Activated naive CD8-positive, alpha-beta T cell treated with anti-CD3 and anti-CD28 coated beads, Interleukin-2, amount 10 ng/mL, durations not matched to agents 7 days and 5 days (primary cell): ENCODE measurements around the gene PBRM1. TPM values are rescaled to one million over a fixed set of nuclear protein-coding genes. Genes with fewer than 3 reads are reported as not detected.

ENCODE experiments used
- ATAC-seq: fragments of 150-1000 bp; cut with Tn5 transposase; one replicate; pipeline ENCODE4 v1.10.0; 2021; ENCODE audit warnings: low read depth, moderate library complexity
- POLR2A ChIA-PET: fragments of 350-600 bp; sonication (Branson Sonifier 250); formaldehyde crosslinking; loops from one replicate; lab custom pipeline; 2021; ENCODE audit warnings: antibody characterized with exemption; lab: Charles Lee
- DNase-seq: peaks from one replicate; pipeline ENCODE4 v3.0.0; 2021
- H3K27ac Mint-ChIP-seq: one replicate; pipeline ENCODE4 v1.8.0; 2022; ENCODE audit warnings: mild to moderate bottlenecking, mixed read lengths
- H3K27me3 Mint-ChIP-seq: one replicate; pipeline ENCODE4 v1.8.0; 2022; ENCODE audit warnings: mild to moderate bottlenecking, moderate library complexity, mixed read lengths
- H3K36me3 Mint-ChIP-seq: one replicate; pipeline ENCODE4 v1.8.0; 2021; ENCODE audit warnings: mild to moderate bottlenecking, mixed read lengths
- H3K4me1 Mint-ChIP-seq: one replicate; pipeline ENCODE4 v1.8.0; 2021; ENCODE audit warnings: mixed read lengths
- H3K4me3 Mint-ChIP-seq: one replicate; pipeline ENCODE4 v1.8.0; 2022; ENCODE audit warnings: mild to moderate bottlenecking, moderate library complexity, mixed read lengths
- H3K9me3 Mint-ChIP-seq: one replicate; pipeline ENCODE4 v1.8.0; 2021; ENCODE audit warnings: mixed read lengths
- total RNA-seq, 2 experiments: library from RNA; stranded (reverse); gene quantifications; one replicate each; pipeline ENCODE4 v1.2.3, GENCODE V29; 2021

The PBRM1 gene
- total RNA-seq, 2 experiments from 2014 or later, result 73.5 to 77.0 TPM

- ATAC-seq (no peak), DNase-seq (no peak)
- Mint-ChIP-seq H3K4me1 (peaks cover under 1% of the 10 kb centered on the region), H3K27me3 (no peaks in the 10 kb centered on the region), H3K9me3 (no peaks in the 10 kb centered on the region), H3K4me3 (no peak overlapping the region), H3K27ac (no peak overlapping the region), H3K36me3 (peaks cover 7% of the 10 kb centered on the region)
- POLR2A ChIA-PET, result interaction anchor here (1.7 kb wide), 1 partner anchor 11 kb away, joined by 6 read pairs; the partner anchor contains the start of gene UQCC5
Observed at GRCh38 chr3:52524752-52525679, 160.7 kb downstream of the PBRM1 start.

- H3K4me3 Mint-ChIP-seq, result no peak overlapping the region
- ATAC-seq (no peak), DNase-seq (no peak)
- H3K36me3 Mint-ChIP-seq, result peaks cover 7% of the 10 kb centered on the region
- H3K9me3 Mint-ChIP-seq, result no peaks in the 10 kb centered on the region
- H3K27me3 Mint-ChIP-seq, result no peaks in the 10 kb centered on the region
- POLR2A ChIA-PET, result no interaction called here
- no peak overlapping the region for H3K27ac Mint-ChIP-seq
- H3K4me1 Mint-ChIP-seq, result no peaks in the 10 kb centered on the region
Observed at GRCh38 chr3:52524258-52524751, 161.4 kb downstream of the PBRM1 start.

GRCh38 chr3:52523386-52524257 is 162.1 kb downstream of the PBRM1 start:
- no peak for DNase-seq
- POLR2A ChIA-PET, result no interaction called here
- H3K27me3 Mint-ChIP-seq, result no peaks in the 10 kb centered on the region

GRCh38 chr3:52522651-52523251 is 163.0 kb downstream of the PBRM1 start:
- H3K36me3 Mint-ChIP-seq, result peaks cover 3% of the 10 kb centered on the region
- ATAC-seq (no peak), DNase-seq (no peak)
- H3K27me3 Mint-ChIP-seq, result no peaks in the 10 kb centered on the region
- no peaks in the 10 kb centered on the region for H3K9me3 Mint-ChIP-seq
- no peaks in the 10 kb centered on the region for H3K4me1 Mint-ChIP-seq
- no peak overlapping the region for H3K27ac Mint-ChIP-seq
- H3K4me3 Mint-ChIP-seq, result no peak overlapping the region
- POLR2A ChIA-PET, result no interaction called here

More at GRCh38 chr3:52523386-52524257, 162.1 kb downstream of the PBRM1 start:
- H3K27ac Mint-ChIP-seq, result no peak overlapping the region
- no peaks in the 10 kb centered on the region for H3K9me3 Mint-ChIP-seq
- H3K4me1 Mint-ChIP-seq, result no peaks in the 10 kb centered on the region
- no peak overlapping the region for H3K4me3 Mint-ChIP-seq
- no peak for ATAC-seq
- H3K36me3 Mint-ChIP-seq, result peaks cover 3% of the 10 kb centered on the region

- no peak overlapping the region for H3K4me3 Mint-ChIP-seq
- no peak for ATAC-seq
- H3K27me3 Mint-ChIP-seq, result no peaks in the 10 kb centered on the region
- no peaks in the 10 kb centered on the region for H3K4me1 Mint-ChIP-seq
- H3K27ac Mint-ChIP-seq, result no peak overlapping the region
- POLR2A ChIA-PET, result no interaction called here
- peaks cover 3% of the 10 kb centered on the region for H3K36me3 Mint-ChIP-seq
- no peaks in the 10 kb centered on the region for H3K9me3 Mint-ChIP-seq
- DNase-seq, result no peak
Observed at GRCh38 chr3:52521881-52522650, 163.6 kb downstream of the PBRM1 start.

GRCh38 chr3:52521488-52521824 is 164.3 kb downstream of the PBRM1 start:
- ATAC-seq, result no peak
- peaks cover 3% of the 10 kb centered on the region for H3K36me3 Mint-ChIP-seq
- H3K4me3 Mint-ChIP-seq, result no peak overlapping the region
- POLR2A ChIA-PET, result no interaction called here
- no peaks in the 10 kb centered on the region for H3K27me3 Mint-ChIP-seq
- DNase-seq, result no peak
- no peak overlapping the region for H3K27ac Mint-ChIP-seq
- no peaks in the 10 kb centered on the region for H3K4me1 Mint-ChIP-seq
- no peaks in the 10 kb centered on the region for H3K9me3 Mint-ChIP-seq

- DNase-seq (no peak), ATAC-seq (no peak)
- H3K9me3 Mint-ChIP-seq, result no peaks in the 10 kb centered on the region
- no peak overlapping the region for H3K4me3 Mint-ChIP-seq
- no peak overlapping the region for H3K27ac Mint-ChIP-seq
- H3K4me1 Mint-ChIP-seq, result no peaks in the 10 kb centered on the region
- peaks cover 3% of the 10 kb centered on the region for H3K36me3 Mint-ChIP-seq
- no peaks in the 10 kb centered on the region for H3K27me3 Mint-ChIP-seq
- POLR2A ChIA-PET, result no interaction called here
Observed at GRCh38 chr3:52520716-52521487, 164.8 kb downstream of the PBRM1 start.

GRCh38 chr3:52520141-52520667 is 165.5 kb downstream of the PBRM1 start:
- peaks cover 3% of the 10 kb centered on the region for H3K36me3 Mint-ChIP-seq
- no peak for DNase-seq
- no peak overlapping the region for H3K27ac Mint-ChIP-seq
- no peak for ATAC-seq
- POLR2A ChIA-PET, result no interaction called here
- no peak overlapping the region for H3K4me3 Mint-ChIP-seq
- H3K27me3 Mint-ChIP-seq, result no peaks in the 10 kb centered on the region
- H3K4me1 Mint-ChIP-seq, result no peaks in the 10 kb centered on the region
- no peaks in the 10 kb centered on the region for H3K9me3 Mint-ChIP-seq

GRCh38 chr3:52519445-52520140 is 166.1 kb downstream of the PBRM1 start:
- Mint-ChIP-seq H3K4me3 (no peak overlapping the region), H3K36me3 (peaks cover 3% of the 10 kb centered on the region), H3K9me3 (no peaks in the 10 kb centered on the region), H3K27me3 (no peaks in the 10 kb centered on the region), H3K27ac (no peak overlapping the region), H3K4me1 (no peaks in the 10 kb centered on the region)
- DNase-seq, result no peak
- POLR2A ChIA-PET, result no interaction called here
- no peak for ATAC-seq

GRCh38 chr3:52518723-52519444 is 166.8 kb downstream of the PBRM1 start:
- Mint-ChIP-seq H3K9me3 (no peaks in the 10 kb centered on the region), H3K4me1 (no peaks in the 10 kb centered on the region), H3K36me3 (no peaks in the 10 kb centered on the region), H3K27ac (no peak overlapping the region), H3K27me3 (no peaks in the 10 kb centered on the region), H3K4me3 (no peak overlapping the region)
- no peak for ATAC-seq
- DNase-seq, result no peak
- POLR2A ChIA-PET, result no interaction called here
